B cell (primary cell): ENCODE data around the gene PDK3. TPM values are rescaled to one million over a fixed set of nuclear protein-coding genes. Genes with fewer than 3 reads are reported as not detected.

Experiments used
- ATAC-seq: fragments of 200-7000 bp; cut with Tn5 transposase; one replicate; pipeline ENCODE4 v1.10.0; 2021; ENCODE audit warnings: low read depth, mild to moderate bottlenecking, moderate number of reproducible peaks, moderate library complexity
- CTCF ChIA-PET: fragments of 350-600 bp; sonication (Branson Sonifier 250); formaldehyde crosslinking; loops from one replicate; lab custom pipeline; 2021; ENCODE audit warnings: antibody characterized with exemption, inconsistent platforms; lab: Charles Lee
- POLR2A ChIA-PET: fragments of 350-600 bp; sonication (Branson Sonifier 250); formaldehyde crosslinking; loops from one replicate; lab custom pipeline; 2021; ENCODE audit warnings: antibody characterized with exemption; lab: Charles Lee
- DNase-seq: peaks from one replicate; pipeline ENCODE4 v3.0.0; 2013
- H2AFZ ChIP-seq: 2 replicates; pipeline ENCODE4 v1.6.1; 2012; ENCODE audit warnings: mild to moderate bottlenecking, low read depth, low read length; ENCODE audit not compliant: insufficient read depth, poor library complexity, severe bottlenecking
- H3K27ac ChIP-seq, 2 donors: 1 replicate in 1 of 2; 2 replicates in 1 of 2; pipeline ENCODE4 v1.5.1; 2012 to 2013; ENCODE audit warnings: low read length in 2 of 2, mild to moderate bottlenecking in 2 of 2, moderate library complexity in 1 of 2
- H3K27me3 ChIP-seq, 4 experiments: fragments of 200-600 bp in 1 of 4; sonication (generic) in 1 of 4; replicated peaks in 1 of 4; 1 replicate in 2 of 4; 2 replicates in 2 of 4; pipeline versions ENCODE4 v1.6.1 to v1.7.0; 2013 to 2016; ENCODE audit warnings: low read length in 3 of 4, mild to moderate bottlenecking in 2 of 4, mixed read lengths in 1 of 4, moderate library complexity in 1 of 4; ENCODE audit not compliant: insufficient read depth in 4 of 4, control insufficient read depth in 3 of 4; ENCODE audit errors: control extremely low read depth in 1 of 4
- H3K36me3 ChIP-seq, 2 experiments: replicated peaks in 1 of 2; 1 replicate in 1 of 2; 2 replicates in 1 of 2; pipeline versions ENCODE4 v1.6.1 to v1.7.1; 2013; ENCODE audit warnings: low read length in 1 of 2; ENCODE audit not compliant: insufficient read depth in 2 of 2, control insufficient read depth in 1 of 2; ENCODE audit errors: control extremely low read depth in 1 of 2, extremely low read depth in 1 of 2
- H3K4me1 ChIP-seq, 2 donors: fragments of 200-600 bp in 1 of 2; sonication (generic) in 1 of 2; 1 replicate in 1 of 2; 2 replicates in 1 of 2; pipeline versions ENCODE4 v1.5.1 to v1.6.1; 2013 to 2017; ENCODE audit warnings: low read length in 2 of 2; ENCODE audit not compliant: control insufficient read depth in 2 of 2, insufficient read depth in 2 of 2
- H3K4me2 ChIP-seq: replicated peaks from 2 replicates; pipeline ENCODE3; 2012; ENCODE audit warnings: mild to moderate bottlenecking, low read depth, low read length; ENCODE audit not compliant: poor library complexity, severe bottlenecking
- H3K4me3 ChIP-seq, 5 experiments: fragments of 200-600 bp in 1 of 5; sonication (generic) in 1 of 5; 1 replicate in 3 of 5; 2 replicates in 2 of 5; pipeline versions ENCODE4 v1.5.1 to v1.7.0; 2011 to 2016; ENCODE audit warnings: low read length in 4 of 5, mild to moderate bottlenecking in 4 of 5, low read depth in 2 of 5, control low read depth in 1 of 5, moderate library complexity in 1 of 5; ENCODE audit not compliant: insufficient read depth in 1 of 5; ENCODE audit errors: control extremely low read depth in 1 of 5, extremely low read depth in 1 of 5
- H3K79me2 ChIP-seq: fragments of 200-600 bp; sonication (generic); one replicate; pipeline ENCODE4 v1.6.0; 2016; ENCODE audit warnings: low read length; ENCODE audit not compliant: control insufficient read depth, insufficient read depth
- H3K9ac ChIP-seq: fragments of 200-600 bp; sonication (generic); 2 replicates; pipeline ENCODE4 v1.6.1; 2017; ENCODE audit warnings: mild to moderate bottlenecking, low read length, moderate library complexity
- H3K9me3 ChIP-seq, 3 donors: one replicate each; pipeline versions ENCODE4 v1.6.1 to v1.7.1; 2013; ENCODE audit warnings: low read length in 2 of 3; ENCODE audit not compliant: control insufficient read depth in 2 of 3, insufficient read depth in 1 of 3; ENCODE audit errors: control extremely low read depth in 1 of 3
- H4K20me1 ChIP-seq: 2 replicates; pipeline ENCODE4 v1.6.0; 2012; ENCODE audit warnings: mild to moderate bottlenecking, low read length; ENCODE audit not compliant: insufficient read depth, control insufficient read depth, poor library complexity, severe bottlenecking
- H3K27ac Mint-ChIP-seq: one replicate; pipeline ENCODE4 v1.8.0; 2021; ENCODE audit warnings: mixed read lengths
- H3K27me3 Mint-ChIP-seq: one replicate; pipeline ENCODE4 v1.8.0; 2021; ENCODE audit warnings: mixed read lengths
- H3K4me1 Mint-ChIP-seq: one replicate; pipeline ENCODE4 v1.8.0; 2021; ENCODE audit warnings: mixed read lengths
- H3K4me3 Mint-ChIP-seq: one replicate; pipeline ENCODE4 v1.8.0; 2021; ENCODE audit warnings: mixed read lengths
- H3K9me3 Mint-ChIP-seq: one replicate; pipeline ENCODE4 v1.8.0; 2022; ENCODE audit warnings: mixed read lengths; ENCODE audit not compliant: insufficient read depth
- CTCF ChIP-seq: fragments of 200-600 bp; IDR thresholded peaks from one replicate; pipeline ENCODE4 v1.8.0; 2022; ENCODE audit warnings: antibody characterized with exemption, mild to moderate bottlenecking
- EZH2 ChIP-seq: IDR thresholded peaks from 2 replicates; pipeline ENCODE4 v1.6.1; 2012; ENCODE audit warnings: borderline replicate concordance, low read depth, mild to moderate bottlenecking, moderate library complexity, low read length; ENCODE audit not compliant: insufficient read depth, poor library complexity, severe bottlenecking
- WGBS: methylation state at CpG from one replicate; pipeline ENCODE4 v1.1.5; 2013; ENCODE audit warnings: missing lambda C conversion rate; ENCODE audit not compliant: insufficient coverage; 5-methylcytosine and 5-hydroxymethylcytosine counted together
- intact Hi-C: fragments of 100-400 bp; cut with micrococcal nuclease; formaldehyde crosslinking; loops from one replicate; pipeline ENCODE4 v1.10.0; 2022
- polyA minus RNA-seq: library from RNA; depleted of rRNA, polyadenylated mRNA; stranded (reverse); fragments of >200 nt; gene quantifications from 2 replicates; pipeline ENCODE4 v1.2.3, GENCODE V29; 2012
- polyA plus RNA-seq: library from polyadenylated mRNA; depleted of rRNA; stranded (reverse); fragments of >200 nt; gene quantifications from 2 replicates; pipeline ENCODE4 v1.2.3, GENCODE V29; 2012
- total RNA-seq, 2 donors: library from RNA; stranded (reverse); fragments of 120-200 nt in 1 of 2; gene quantifications; 1 replicate in 1 of 2; 2 replicates in 1 of 2; pipeline versions ENCODE4 v1.2.3 to v1.2.4, GENCODE V29; 2013 to 2022

Gene PDK3
- total RNA-seq: 18.3 and 21.6 TPM in 2 replicates
- total RNA-seq (2013): 12.1 TPM
- 5.3 and 5.5 TPM in 2 replicates for polyA plus RNA-seq
- polyA minus RNA-seq: 12.1 and 12.6 TPM in 2 replicates

GRCh38 chrX:24464836-24465531, at the start of gene PDK3:
Gene PDK3 (plus strand): TSS chrX:24465286. CDS start chrX:24465456, 170 bp downstream.
- WGBS: 0% methylated on average over 81 of the region's 83 CpGs
- Mint-ChIP-seq H3K4me1 (peaks cover 47% of the 10 kb centered on the region), H3K27ac (peak within 1 kb of the TSS; percentile 91), H3K9me3 (no peaks in the 10 kb centered on the region), H3K4me3 (peak within 1 kb of the TSS; percentile 87), H3K27me3 (no peaks in the 10 kb centered on the region)
- Histone ChIP-seq H3K27me3 (no peaks in the 10 kb centered on the region), H2AFZ (peak within 1 kb of the TSS; percentile 80), H3K4me3 (peak within 1 kb of the TSS; percentile 21 to 85 (median 67)), H3K36me3 (no peaks in the 10 kb centered on the region), H3K27ac (peak within 1 kb of the TSS; percentile 78 to 80), H3K79me2 (peaks cover 30% of the 10 kb centered on the region), H3K4me1 (peaks cover 21 to 22% of the 10 kb centered on the region in 2 donors), H3K9ac (peak within 1 kb of the TSS; percentile 76), H3K9me3 (no peaks in the 10 kb centered on the region), H4K20me1 (no peaks in the 10 kb centered on the region), H3K4me2 (peak within 1 kb of the TSS; percentile 79)
- ChIA-PET POLR2A (interaction anchor here (0.7 to 2.3 kb wide), 2 partner anchors 14 to 30 kb away, joined by 4 to 12 read pairs; no protein-coding TSS in a partner anchor), CTCF (interaction anchor here (1.1 to 1.2 kb wide), 2 partner anchors 15 to 68 kb away, joined by 3 to 4 read pairs; no protein-coding TSS in a partner anchor)
- peak; percentile 94 for ATAC-seq
- no peak for TF ChIP-seq CTCF
- intact Hi-C loops: loop anchor here (1.0 to 10.0 kb wide), 6 partner anchors 15 to 800 kb away; partner anchors contain the start of genes CXorf58, KLHL15 and PRDX4
- peak; percentile 92 for DNase-seq

DNA sequence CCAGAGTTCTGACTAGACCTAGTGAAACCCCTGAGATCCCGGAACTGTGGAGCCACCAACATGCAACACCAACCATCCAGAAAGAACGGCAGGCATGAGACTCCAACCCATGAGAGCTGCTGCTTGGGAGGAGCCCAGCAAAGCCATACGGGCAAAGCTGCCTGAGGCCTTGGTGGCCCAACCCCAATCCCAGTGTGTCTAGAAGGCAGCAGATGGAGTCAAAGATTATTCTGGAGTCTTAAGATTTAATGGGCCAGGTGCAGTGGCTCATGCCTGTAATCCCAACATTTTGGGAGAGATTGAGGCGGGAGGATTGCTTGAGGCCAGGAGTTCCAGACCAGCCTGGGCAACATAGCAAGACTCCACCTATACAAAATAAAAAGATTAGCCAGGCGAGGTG, 49.2 kb upstream of the PDK3 start:
- intact Hi-C loops: no loop called here
- Histone ChIP-seq H3K4me3 (no peak overlapping the region), H3K9me3 (no peaks in the 10 kb centered on the region), H3K27ac (no peak overlapping the region), H4K20me1 (no peaks in the 10 kb centered on the region), H3K9ac (no peak overlapping the region), H2AFZ (no peak overlapping the region), H3K79me2 (no peaks in the 10 kb centered on the region), H3K36me3 (no peaks in the 10 kb centered on the region), H3K4me1 (no peaks in the 10 kb centered on the region), H3K27me3 (no peaks in the 10 kb centered on the region), H3K4me2 (no peak overlapping the region)
- ChIA-PET CTCF (interaction anchor here (1.1 to 1.6 kb wide), 2 partner anchors 20 to 45 kb away, joined by 3 read pairs; no protein-coding TSS in a partner anchor), POLR2A (no interaction called here)
- Mint-ChIP-seq H3K4me1 (no peaks in the 10 kb centered on the region), H3K4me3 (no peak overlapping the region), H3K9me3 (no peaks in the 10 kb centered on the region), H3K27me3 (no peaks in the 10 kb centered on the region), H3K27ac (no peak overlapping the region)
- TF ChIP-seq CTCF (no peak), EZH2 (no peak)
- WGBS: 100% methylated on average over 1 of the region's 5 CpGs
- DNase-seq (no peak), ATAC-seq (no peak)
